K562 (cell line): Measurements from ENCODE around the gene OLFML2B. TPM values are rescaled to one million over a fixed set of nuclear protein-coding genes. Genes with fewer than 3 reads are reported as not detected.

ENCODE experiments used
- ATF1 ChIP-seq, 2 experiments: fragments of 450-650 bp in 1 of 2; IDR thresholded peaks; 2 replicates each; pipeline ENCODE4 v1.6.1; 2016; ENCODE audit warnings: missing compliant biosample characterization in 1 of 2, missing genetic modification characterization in 1 of 2
- ERF ChIP-seq: fragments of 450-650 bp; formaldehyde crosslinking; IDR thresholded peaks from 2 replicates; pipeline ENCODE4 v1.4.0; 2020; ENCODE audit warnings: mild to moderate bottlenecking, mixed read lengths
- ZBTB7A ChIP-seq: IDR thresholded peaks from 2 replicates; pipeline ENCODE4 v1.6.1; 2011; ENCODE audit warnings: low read depth, mild to moderate bottlenecking, low read length, moderate library complexity, borderline replicate concordance; ENCODE audit not compliant: control insufficient read depth
- ZNF282 ChIP-seq: sonication (generic); formaldehyde crosslinking; IDR thresholded peaks from 2 replicates; pipeline ENCODE4 v1.8.1; 2023; ENCODE audit warnings: missing genetic modification reagents
- ZNF75A ChIP-seq: fragments of 450-650 bp; formaldehyde crosslinking; IDR thresholded peaks from 2 replicates; pipeline ENCODE4 v1.4.0; 2020; ENCODE audit warnings: mild to moderate bottlenecking
- polyA plus RNA-seq, 8 experiments: library from polyadenylated mRNA; depleted of rRNA in 4 of 8; stranded (reverse) in 5 of 8; unstranded in 3 of 8; fragments of >200 nt; fragmentation: Nextera tagmentation in 2 of 8; fragmentation: Illumina TruSeq in 1 of 8; extraction: Ambion mirVana in 2 of 8; extraction: Trizol in 1 of 8; gene quantifications; 2 replicates each; pipeline versions ENCODE4 v1.2.1 to v1.2.3, GENCODE V29; 2011 to 2014; ENCODE audit warnings: inconsistent platforms in 1 of 8, missing spikeins in 1 of 8
- total RNA-seq, 7 experiments: library from RNA; depleted of rRNA in 6 of 7; stranded (reverse); fragments of >200 nt in 6 of 7; fragmentation: Illumina TruSeq in 2 of 7; extraction: Trizol in 2 of 7; gene quantifications; 2 replicates each; pipeline versions ENCODE4 v1.2.1 to v1.2.3, GENCODE V29; 2011 to 2021; ENCODE audit warnings: low replicate concordance in 1 of 7
- TF ChIP-seq, protein P1 (sequence below): fragments of 250-450 bp; sonication (Bioruptor Pico); IDR thresholded peaks from 2 replicates; pipeline ENCODE4 v1.5.0; 2020; ENCODE audit warnings: mild to moderate bottlenecking
- TF ChIP-seq, protein P2 (sequence below), 2 experiments: IDR thresholded peaks; 2 replicates each; pipeline ENCODE4 v1.6.1; 2012; ENCODE audit warnings: improper control_type of control experiment in 2 of 2, low read depth in 2 of 2, low read length in 2 of 2, borderline replicate concordance in 1 of 2
- TF ChIP-seq, protein P3 (sequence below): sonication (generic); formaldehyde crosslinking; IDR thresholded peaks from 2 replicates; pipeline ENCODE4 v1.8.1; 2023; ENCODE audit warnings: mild to moderate bottlenecking, missing genetic modification reagents

Gene OLFML2B
- total and polyA plus RNA-seq, 9 of the 15 experiments (the other 6 are each of a cell fraction or from before 2014, with no cell fraction given), result not detected

DNA sequence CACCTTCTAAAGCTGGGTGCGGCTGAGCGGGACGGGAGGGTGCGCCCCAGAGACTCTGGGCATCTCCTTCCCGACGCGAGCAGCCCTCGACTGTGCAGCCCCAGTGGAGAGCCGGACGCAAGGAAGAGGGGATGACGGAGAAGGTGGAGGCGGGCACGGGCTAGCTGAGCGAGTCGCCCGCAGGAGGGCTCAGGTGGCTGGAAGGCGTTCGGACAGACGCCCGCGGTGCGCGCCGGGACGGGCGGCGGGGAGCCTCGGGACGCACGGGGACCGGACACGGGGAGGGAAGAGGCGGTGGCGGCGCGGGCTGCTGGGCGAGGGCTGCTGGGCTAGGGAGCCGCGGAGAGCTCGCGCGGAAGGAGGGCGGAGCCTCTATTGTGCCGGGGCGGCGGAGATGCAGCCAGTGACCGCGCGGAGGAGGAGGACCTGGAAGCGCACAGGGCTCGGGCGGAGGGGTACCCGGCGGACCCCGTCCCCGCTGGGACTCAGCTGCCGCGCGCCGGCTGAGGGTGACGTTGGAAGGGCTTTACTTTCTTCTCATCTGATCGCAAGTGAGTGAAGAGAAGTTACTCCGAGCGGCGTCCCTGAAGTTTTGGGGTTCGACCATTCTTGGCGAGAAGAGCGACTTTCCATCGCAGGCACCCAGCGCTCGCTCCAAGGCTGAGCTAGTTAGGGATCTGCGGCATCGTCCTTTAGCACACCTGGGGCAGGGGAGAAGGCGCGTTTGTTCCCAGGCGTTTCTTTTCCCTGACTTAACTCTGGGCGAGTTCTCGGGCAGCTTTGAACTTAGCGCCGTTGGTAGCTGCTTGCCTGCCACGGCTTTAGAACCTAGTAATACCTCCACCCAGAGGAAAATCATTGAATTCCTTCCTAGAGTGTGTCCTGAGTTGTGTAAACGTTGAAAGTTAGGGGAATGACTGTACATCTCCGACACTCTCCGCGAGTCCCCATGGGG is at the start of gene OLFML2B (continued):
- 0 out of 2 replicates have a peak, but pooled peaks have one; percentile 39 for TF ChIP-seq ZNF282 (CRISPR knock-in tag)
- TF ChIP-seq ZNF75A (CRISPR knock-in tag), result no peak
- TF ChIP-seq ZBTB7A, result peak; percentile 32; the same call in 1 of the 2 replicates
- no peak for TF ChIP-seq ATF1 (CRISPR knock-in tag; IDR thresholded peaks at IDR 0.05)
- 0 out of 2 replicates have a peak, but pooled peaks have one; percentile 22 for TF ChIP-seq ATF1 (tag; IDR thresholded peaks at IDR 0.05)
- TF ChIP-seq, protein P1, sequence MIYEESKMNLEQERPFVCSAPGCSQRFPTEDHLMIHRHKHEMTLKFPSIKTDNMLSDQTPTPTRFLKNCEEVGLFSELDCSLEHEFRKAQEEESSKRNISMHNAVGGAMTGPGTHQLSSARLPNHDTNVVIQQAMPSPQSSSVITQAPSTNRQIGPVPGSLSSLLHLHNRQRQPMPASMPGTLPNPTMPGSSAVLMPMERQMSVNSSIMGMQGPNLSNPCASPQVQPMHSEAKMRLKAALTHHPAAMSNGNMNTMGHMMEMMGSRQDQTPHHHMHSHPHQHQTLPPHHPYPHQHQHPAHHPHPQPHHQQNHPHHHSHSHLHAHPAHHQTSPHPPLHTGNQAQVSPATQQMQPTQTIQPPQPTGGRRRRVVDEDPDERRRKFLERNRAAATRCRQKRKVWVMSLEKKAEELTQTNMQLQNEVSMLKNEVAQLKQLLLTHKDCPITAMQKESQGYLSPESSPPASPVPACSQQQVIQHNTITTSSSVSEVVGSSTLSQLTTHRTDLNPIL (CRISPR knock-in tag), result no peak
- TF ChIP-seq, protein P2, sequence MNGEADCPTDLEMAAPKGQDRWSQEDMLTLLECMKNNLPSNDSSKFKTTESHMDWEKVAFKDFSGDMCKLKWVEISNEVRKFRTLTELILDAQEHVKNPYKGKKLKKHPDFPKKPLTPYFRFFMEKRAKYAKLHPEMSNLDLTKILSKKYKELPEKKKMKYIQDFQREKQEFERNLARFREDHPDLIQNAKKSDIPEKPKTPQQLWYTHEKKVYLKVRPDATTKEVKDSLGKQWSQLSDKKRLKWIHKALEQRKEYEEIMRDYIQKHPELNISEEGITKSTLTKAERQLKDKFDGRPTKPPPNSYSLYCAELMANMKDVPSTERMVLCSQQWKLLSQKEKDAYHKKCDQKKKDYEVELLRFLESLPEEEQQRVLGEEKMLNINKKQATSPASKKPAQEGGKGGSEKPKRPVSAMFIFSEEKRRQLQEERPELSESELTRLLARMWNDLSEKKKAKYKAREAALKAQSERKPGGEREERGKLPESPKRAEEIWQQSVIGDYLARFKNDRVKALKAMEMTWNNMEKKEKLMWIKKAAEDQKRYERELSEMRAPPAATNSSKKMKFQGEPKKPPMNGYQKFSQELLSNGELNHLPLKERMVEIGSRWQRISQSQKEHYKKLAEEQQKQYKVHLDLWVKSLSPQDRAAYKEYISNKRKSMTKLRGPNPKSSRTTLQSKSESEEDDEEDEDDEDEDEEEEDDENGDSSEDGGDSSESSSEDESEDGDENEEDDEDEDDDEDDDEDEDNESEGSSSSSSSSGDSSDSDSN (IDR thresholded peaks at IDR 0.05; ENCODE audit: borderline replicate concordance in 1 of 2, low read depth in 2 of 2, low read length in 2 of 2), result 0 out of 4 replicates have a peak, but pooled peaks of 1 of the 2 experiments have one; percentile 3
- TF ChIP-seq, protein P3, sequence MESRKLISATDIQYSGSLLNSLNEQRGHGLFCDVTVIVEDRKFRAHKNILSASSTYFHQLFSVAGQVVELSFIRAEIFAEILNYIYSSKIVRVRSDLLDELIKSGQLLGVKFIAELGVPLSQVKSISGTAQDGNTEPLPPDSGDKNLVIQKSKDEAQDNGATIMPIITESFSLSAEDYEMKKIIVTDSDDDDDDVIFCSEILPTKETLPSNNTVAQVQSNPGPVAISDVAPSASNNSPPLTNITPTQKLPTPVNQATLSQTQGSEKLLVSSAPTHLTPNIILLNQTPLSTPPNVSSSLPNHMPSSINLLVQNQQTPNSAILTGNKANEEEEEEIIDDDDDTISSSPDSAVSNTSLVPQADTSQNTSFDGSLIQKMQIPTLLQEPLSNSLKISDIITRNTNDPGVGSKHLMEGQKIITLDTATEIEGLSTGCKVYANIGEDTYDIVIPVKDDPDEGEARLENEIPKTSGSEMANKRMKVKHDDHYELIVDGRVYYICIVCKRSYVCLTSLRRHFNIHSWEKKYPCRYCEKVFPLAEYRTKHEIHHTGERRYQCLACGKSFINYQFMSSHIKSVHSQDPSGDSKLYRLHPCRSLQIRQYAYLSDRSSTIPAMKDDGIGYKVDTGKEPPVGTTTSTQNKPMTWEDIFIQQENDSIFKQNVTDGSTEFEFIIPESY (CRISPR knock-in tag), result no peak
- no peak for TF ChIP-seq ERF (CRISPR knock-in tag)
